Subcutaneous adipose tissue (tissue), 4 donors: ENCODE results near the gene FGGY. TPM values are rescaled to one million over a fixed set of nuclear protein-coding genes. Genes with fewer than 3 reads are reported as not detected.

Experiments
- total RNA-seq, 4 donors: library from RNA; depleted of rRNA; stranded (reverse); fragments of >200 nt; gene quantifications; one replicate each; pipeline ENCODE4 v1.1.0, GENCODE V29; 2016
- TF ChIP-seq, protein P1 (sequence below): fragments of 450-650 bp; IDR thresholded peaks from one replicate; pipeline ENCODE4 v1.5.1; 2016; ENCODE audit warnings: low read depth, mild to moderate bottlenecking, control low read depth, antibody characterized with exemption, moderate library complexity

Gene FGGY
- total RNA-seq, 4 donors from 2014 or later: 7.8 to 19.2 (median 12.5) TPM

DNA sequence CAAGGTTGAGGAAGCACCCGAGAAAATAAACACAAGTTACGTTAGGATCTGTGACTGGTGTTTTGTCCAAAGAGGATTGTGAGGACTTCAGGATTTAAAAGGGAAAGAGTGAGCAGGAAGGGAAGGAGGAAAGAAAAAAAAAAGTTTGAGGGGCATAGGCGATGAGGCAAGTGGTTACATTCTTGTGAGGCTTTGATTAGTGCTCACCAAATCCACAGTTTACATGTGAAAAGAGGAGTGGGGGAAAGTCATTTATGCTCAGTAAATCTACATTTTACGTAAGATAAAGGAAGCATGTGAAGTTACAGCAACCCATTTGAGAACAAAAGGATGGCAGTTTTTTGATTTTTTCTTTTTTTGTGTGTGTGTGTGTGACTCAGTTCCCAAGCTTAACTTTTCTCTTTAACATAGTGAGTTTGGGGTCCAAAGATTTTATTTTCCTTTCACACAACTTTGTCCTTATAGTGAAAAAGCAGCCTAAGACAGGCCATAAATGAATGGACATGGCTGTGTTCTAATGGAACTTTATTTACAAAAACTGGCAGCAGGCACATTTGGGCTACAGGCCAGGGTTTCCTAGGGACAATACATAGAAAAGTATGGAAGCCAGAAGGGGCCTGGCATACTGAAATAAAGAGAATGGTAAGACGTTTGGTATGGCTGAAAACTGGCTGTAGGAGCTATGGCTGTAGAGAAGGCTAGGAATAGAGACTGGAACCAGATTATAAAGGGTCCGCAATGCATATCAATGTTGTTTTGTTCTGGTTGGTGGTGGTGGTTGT lies 121.7 kb downstream of the FGGY start:
- TF ChIP-seq, protein P1, sequence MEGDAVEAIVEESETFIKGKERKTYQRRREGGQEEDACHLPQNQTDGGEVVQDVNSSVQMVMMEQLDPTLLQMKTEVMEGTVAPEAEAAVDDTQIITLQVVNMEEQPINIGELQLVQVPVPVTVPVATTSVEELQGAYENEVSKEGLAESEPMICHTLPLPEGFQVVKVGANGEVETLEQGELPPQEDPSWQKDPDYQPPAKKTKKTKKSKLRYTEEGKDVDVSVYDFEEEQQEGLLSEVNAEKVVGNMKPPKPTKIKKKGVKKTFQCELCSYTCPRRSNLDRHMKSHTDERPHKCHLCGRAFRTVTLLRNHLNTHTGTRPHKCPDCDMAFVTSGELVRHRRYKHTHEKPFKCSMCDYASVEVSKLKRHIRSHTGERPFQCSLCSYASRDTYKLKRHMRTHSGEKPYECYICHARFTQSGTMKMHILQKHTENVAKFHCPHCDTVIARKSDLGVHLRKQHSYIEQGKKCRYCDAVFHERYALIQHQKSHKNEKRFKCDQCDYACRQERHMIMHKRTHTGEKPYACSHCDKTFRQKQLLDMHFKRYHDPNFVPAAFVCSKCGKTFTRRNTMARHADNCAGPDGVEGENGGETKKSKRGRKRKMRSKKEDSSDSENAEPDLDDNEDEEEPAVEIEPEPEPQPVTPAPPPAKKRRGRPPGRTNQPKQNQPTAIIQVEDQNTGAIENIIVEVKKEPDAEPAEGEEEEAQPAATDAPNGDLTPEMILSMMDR: no peak

DNA sequence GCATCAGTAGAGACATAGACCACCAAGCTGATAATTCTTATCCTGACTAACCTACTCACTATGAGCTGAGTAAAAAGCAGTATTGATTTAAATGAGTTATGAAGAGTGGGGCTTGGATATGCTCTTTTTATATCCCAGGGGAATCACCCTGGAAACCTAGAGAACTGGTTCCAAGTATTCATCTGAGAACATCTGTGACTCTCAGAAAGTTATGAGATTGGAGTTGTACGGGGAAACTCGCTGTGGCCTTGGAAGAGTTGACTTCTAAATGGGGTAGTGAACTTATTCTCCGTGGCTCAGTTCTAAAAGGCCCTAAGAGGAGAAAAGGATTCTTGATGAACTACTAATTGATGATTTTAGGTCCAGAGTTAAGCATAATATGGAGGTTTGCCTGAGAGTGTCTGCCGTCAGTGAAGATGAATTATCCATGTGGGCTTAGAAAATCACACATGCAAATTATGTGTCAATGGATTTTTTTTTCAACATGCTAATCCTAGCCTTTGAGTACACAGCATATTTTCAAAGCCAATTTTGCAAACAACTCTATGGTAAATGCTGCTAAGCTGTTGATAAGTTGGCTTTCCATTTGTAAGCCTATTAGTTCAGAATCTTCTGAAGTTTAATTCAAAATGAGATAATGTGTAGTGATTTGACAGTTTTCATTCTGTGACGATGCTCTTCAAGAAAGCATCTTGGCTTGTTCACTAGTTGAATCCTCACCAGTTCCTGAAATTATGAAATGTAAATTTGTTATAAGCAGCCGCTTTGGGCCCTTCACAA lies 122.7 kb downstream of the FGGY start:
- TF ChIP-seq, protein P1: no peak

DNA sequence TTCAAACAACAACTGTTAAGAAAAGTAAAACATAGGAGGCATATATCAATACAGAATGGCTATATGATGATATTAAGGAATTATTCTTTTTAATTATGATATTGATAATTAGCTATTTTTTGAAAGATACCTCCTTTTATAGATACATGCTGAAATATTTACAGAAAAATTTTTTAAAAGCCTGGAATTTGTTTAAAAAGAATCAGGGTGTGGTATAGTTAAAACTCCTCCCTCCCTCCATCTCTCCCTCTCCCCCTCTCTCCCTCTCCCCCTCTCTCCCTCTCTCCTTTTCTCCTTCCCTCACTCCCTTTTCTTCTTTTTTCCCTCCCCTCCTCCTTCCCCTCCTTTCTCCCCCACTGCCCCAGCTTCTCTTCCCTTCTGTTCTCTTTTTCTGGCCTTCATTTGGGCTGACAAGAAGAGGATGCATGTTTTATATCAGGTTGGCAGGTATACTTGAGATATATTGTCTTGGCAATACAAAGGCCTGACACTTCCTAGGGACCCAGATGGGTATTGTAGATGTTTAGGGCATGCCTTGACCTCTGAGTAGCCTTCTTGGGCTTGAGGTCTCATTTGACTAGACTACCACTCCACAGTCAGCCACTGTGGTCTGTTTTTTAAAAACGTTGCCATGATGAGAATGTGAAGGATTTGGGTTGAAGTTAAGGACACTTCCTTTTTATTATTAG lies 124.5 kb downstream of the FGGY start:
- TF ChIP-seq, protein P1: no peak

DNA sequence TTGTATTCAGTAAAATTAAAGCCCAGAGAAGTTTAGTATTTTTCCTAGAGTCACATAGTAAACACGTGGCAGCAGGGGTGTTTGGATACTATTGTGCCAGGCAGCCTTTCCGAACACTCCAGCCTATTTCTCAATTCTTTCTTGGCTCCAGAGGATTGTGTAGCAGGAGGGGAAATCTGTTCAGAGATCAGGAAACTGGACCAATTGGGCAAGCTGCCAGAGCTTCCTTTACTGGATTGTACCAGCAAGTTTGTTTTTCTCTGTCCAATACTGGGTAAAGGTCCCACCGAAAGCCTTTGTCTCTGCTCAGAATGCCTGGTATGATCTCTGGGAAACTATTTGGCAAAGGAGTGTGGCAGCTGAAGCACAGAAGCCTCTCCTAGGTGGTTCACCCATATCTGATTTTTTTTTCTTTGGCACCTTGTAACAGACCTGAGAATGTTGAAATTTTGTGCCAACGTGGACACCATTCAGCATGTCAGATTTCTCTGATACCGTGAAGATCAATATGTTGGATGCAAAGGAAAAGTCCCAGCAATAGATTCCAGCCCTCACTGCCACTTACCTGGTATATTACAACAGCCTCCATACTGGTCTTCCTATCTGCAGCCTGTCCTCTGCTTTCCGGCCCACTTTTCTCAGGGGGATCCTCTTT lies 126.2 kb downstream of the FGGY start:
- TF ChIP-seq, protein P1: no peak

DNA sequence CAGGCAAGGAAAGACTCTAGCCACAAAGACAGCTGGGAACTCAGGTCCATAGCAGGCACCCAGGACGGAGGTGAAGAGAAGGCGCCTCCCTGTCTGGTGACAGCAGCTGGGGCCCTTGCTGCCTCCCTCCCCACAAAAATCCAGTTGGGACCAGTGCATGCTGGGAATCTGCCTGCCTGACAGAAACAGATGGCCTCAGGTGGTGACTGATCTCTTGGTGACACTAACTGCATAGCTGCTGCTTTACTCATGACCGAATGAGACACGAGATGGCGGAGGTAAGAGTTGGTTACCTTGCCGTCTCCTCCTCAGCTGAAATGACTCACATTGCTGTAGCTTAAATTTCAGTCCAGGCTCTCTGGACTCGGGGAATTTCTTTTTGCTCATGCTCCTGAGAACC lies 130.3 kb downstream of the FGGY start:
- TF ChIP-seq, protein P1: no peak

DNA sequence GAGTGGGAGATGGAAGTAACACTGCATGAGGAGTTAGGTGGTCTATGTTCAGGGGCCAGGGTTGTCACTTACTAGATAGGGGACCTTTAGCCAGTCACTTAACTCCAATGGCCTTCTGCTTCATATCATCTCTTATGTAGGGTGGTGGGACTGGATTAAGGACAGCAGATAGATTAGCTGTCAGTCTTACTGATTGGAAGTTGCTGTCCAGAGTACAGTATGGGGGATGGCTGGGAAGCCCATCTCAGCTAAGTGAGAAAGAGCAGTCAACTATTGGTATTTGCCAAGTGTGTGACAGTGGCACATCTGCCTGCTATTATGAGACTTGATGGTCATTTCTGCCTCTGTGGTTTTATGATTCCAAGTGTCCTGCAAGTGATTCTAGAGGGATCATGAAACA lies 130.9 kb downstream of the FGGY start:
- TF ChIP-seq, protein P1: no peak
